HG02885 (cell line): ENCODE measurements around the gene GCC2.
"Not testable (repeated sequence)": the region's sequence is repeated elsewhere in the genome, so short reads cannot be mapped to it uniquely, and the experiment has no call there.

ENCODE experiments used
- ATAC-seq: cut with Tn5 transposase; IDR thresholded peaks from one replicate; pipeline ENCODE4 v1.9.1; 2021; ENCODE audit warnings: mild to moderate bottlenecking; ENCODE audit not compliant: unreplicated experiment, poor library complexity

GCC2 gene

GRCh38 chr2:108448678-108449409, at the start of gene GCC2:
TSS of gene GCC2 (plus strand) at chr2:108449206. CDS start at chr2:108449275, 69 bp downstream.
- ATAC-seq: peak; percentile 98

- no peak for ATAC-seq
These were observed 49.5 kb upstream of the GCC2 start for GRCh38 chr2:108399479-108399878.

GRCh38 chr2:108401800-108402199, 47.2 kb upstream of the GCC2 start:
- ATAC-seq: no peak

GRCh38 chr2:108403494-108403893, 45.5 kb upstream of the GCC2 start:
- ATAC-seq: no peak

- ATAC-seq: no peak
These were observed 44.1 kb upstream of the GCC2 start for GRCh38 chr2:108404784-108405397.

GRCh38 chr2:108407864-108408729, 40.9 kb upstream of the GCC2 start:
- ATAC-seq: no peak

GRCh38 chr2:108409768-108410167, 39.2 kb upstream of the GCC2 start:
- no peak for ATAC-seq

- ATAC-seq: no peak
These were observed 35.9 kb upstream of the GCC2 start for GRCh38 chr2:108412995-108413710.

GRCh38 chr2:108413711-108414095, 35.3 kb upstream of the GCC2 start:
- ATAC-seq: no peak

- ATAC-seq: no peak
These were observed 34.6 kb upstream of the GCC2 start for GRCh38 chr2:108414256-108414876.

GRCh38 chr2:108414945-108415344, 34.1 kb upstream of the GCC2 start:
- ATAC-seq: no peak

GRCh38 chr2:108417254-108417653, 31.8 kb upstream of the GCC2 start:
- no peak for ATAC-seq

GRCh38 chr2:108418416-108418815, 30.6 kb upstream of the GCC2 start:
- ATAC-seq: no peak

GRCh38 chr2:108423067-108423466, 25.9 kb upstream of the GCC2 start:
- ATAC-seq: no peak

- ATAC-seq: no peak
These were observed 25.3 kb upstream of the GCC2 start for GRCh38 chr2:108423502-108424251.

- ATAC-seq: no peak
These were observed 20.6 kb upstream of the GCC2 start for GRCh38 chr2:108428286-108429009.

- ATAC-seq: not testable (repeated sequence)
These were observed 13.4 kb upstream of the GCC2 start for GRCh38 chr2:108435578-108435977.

- no peak for ATAC-seq
These were observed 12.0 kb upstream of the GCC2 start for GRCh38 chr2:108436976-108437375.

- no peak for ATAC-seq
These were observed 7.3 kb upstream of the GCC2 start for GRCh38 chr2:108441712-108442111.
